Fibroblast of lung (primary cell): Measurements from ENCODE around the gene VANGL1. TPM values are rescaled to one million over a fixed set of nuclear protein-coding genes. Genes with fewer than 3 reads are reported as not detected.

Source experiments
- DNase-seq, 2 donors: peaks; one replicate each; pipeline versions ENCODE4 v3.0.0 to v3.0.0-alpha.2; 2010; ENCODE audit warnings: low read depth in 2 of 2
- H2AFZ ChIP-seq: 2 replicates; pipeline ENCODE4 v1.5.1; 2012; ENCODE audit warnings: low read length, control low read depth, inconsistent platforms
- H3K27ac ChIP-seq: 2 replicates; pipeline ENCODE4 v1.5.1; 2011; ENCODE audit warnings: low read length, control low read depth; ENCODE audit not compliant: insufficient read depth
- H3K27me3 ChIP-seq: 2 replicates; pipeline ENCODE4 v1.5.1; 2011; ENCODE audit warnings: mild to moderate bottlenecking, low read length; ENCODE audit not compliant: control insufficient read depth, insufficient read depth
- H3K36me3 ChIP-seq: 2 replicates; pipeline ENCODE4 v1.5.1; 2011; ENCODE audit warnings: low read length; ENCODE audit not compliant: control insufficient read depth, insufficient read depth
- H3K4me1 ChIP-seq: 2 replicates; pipeline ENCODE4 v1.5.1; 2011; ENCODE audit warnings: low read length; ENCODE audit not compliant: control insufficient read depth, insufficient read depth; ENCODE audit errors: extremely low read depth
- H3K4me2 ChIP-seq: 2 replicates; pipeline ENCODE4 v1.5.1; 2011; ENCODE audit warnings: low read length, control low read depth; ENCODE audit not compliant: insufficient read depth; ENCODE audit errors: extremely low read depth
- H3K4me3 ChIP-seq, 4 experiments: fragments of 200-600 bp in 1 of 4; sonication (generic) in 1 of 4; replicated peaks in 1 of 4; 2 replicates each; pipeline ENCODE4 v1.5.1; 2011 to 2016; ENCODE audit warnings: low read length in 4 of 4, low read depth in 3 of 4, mild to moderate bottlenecking in 3 of 4, control low read depth in 2 of 4, inconsistent platforms in 1 of 4, mixed read lengths in 1 of 4; ENCODE audit not compliant: insufficient read depth in 1 of 4; ENCODE audit errors: control extremely low read depth in 1 of 4
- H3K79me2 ChIP-seq: 2 replicates; pipeline ENCODE4 v1.5.1; 2012; ENCODE audit warnings: mild to moderate bottlenecking, low read length, inconsistent platforms; ENCODE audit not compliant: control insufficient read depth, insufficient read depth
- H3K9ac ChIP-seq: 2 replicates; pipeline ENCODE4 v1.5.1; 2011; ENCODE audit warnings: mild to moderate bottlenecking, low read length, control low read depth; ENCODE audit not compliant: insufficient read depth
- H3K9me3 ChIP-seq: 2 replicates; pipeline ENCODE4 v1.5.1; 2012; ENCODE audit warnings: low read depth, low read length; ENCODE audit not compliant: control insufficient read depth, insufficient read depth
- H4K20me1 ChIP-seq: 2 replicates; pipeline ENCODE4 v1.5.1; 2011; ENCODE audit warnings: low read length; ENCODE audit not compliant: control insufficient read depth, insufficient read depth; ENCODE audit errors: extremely low read depth
- CTCF ChIP-seq, 2 donors: IDR thresholded peaks in 1 of 2; conservative IDR thresholded peaks in 1 of 2; 1 replicate in 1 of 2; 2 replicates in 1 of 2; pipeline ENCODE4 v1.5.1; 2011 to 2012; ENCODE audit warnings: low read length in 2 of 2, control low read depth in 1 of 2, inconsistent platforms in 1 of 2, low read depth in 1 of 2, mild to moderate bottlenecking in 1 of 2
- EZH2 ChIP-seq: IDR thresholded peaks from 2 replicates; pipeline ENCODE4 v1.5.1; 2012; ENCODE audit warnings: low read length, control low read depth, mild to moderate bottlenecking; ENCODE audit errors: missing control alignments
- polyA plus RNA-seq, 2 donors: library from polyadenylated mRNA; depleted of rRNA in 1 of 2; stranded (reverse) in 1 of 2; unstranded in 1 of 2; fragments of >200 nt; gene quantifications; 2 replicates each; pipeline ENCODE4 v1.2.1, GENCODE V29; 2011 to 2012; ENCODE audit warnings: missing spikeins in 1 of 2
- total RNA-seq: library from RNA; depleted of rRNA; stranded (reverse); fragments of >200 nt; gene quantifications from 2 replicates; pipeline ENCODE4 v1.2.1, GENCODE V29; 2014

Gene VANGL1
- total and polyA plus RNA-seq, 2 donors (not counting 1 experiment from before 2014, with no cell fraction given) = 8.1 to 10.7 TPM

GRCh38 chr1:115744646-115745275 lies 103.0 kb downstream of the VANGL1 start:
- no peaks in the 10 kb centered on the region for H4K20me1 ChIP-seq
- no peak overlapping the region for H3K4me2 ChIP-seq
- no peak overlapping the region for H3K27ac ChIP-seq
- H3K4me3 ChIP-seq = no peak overlapping the region
- no peak for DNase-seq
- H3K27me3 ChIP-seq = peaks cover 7% of the 10 kb centered on the region
- H3K4me1 ChIP-seq = peaks cover 3% of the 10 kb centered on the region
- no peaks in the 10 kb centered on the region for H3K9me3 ChIP-seq
- TF ChIP-seq CTCF (conservative IDR thresholded peaks at IDR 0.05 in 1 of 2, IDR thresholded peaks at IDR 0.05 in 1 of 2; ENCODE audit: low read depth in 1 of 2, low read length in 2 of 2) (no peak), EZH2 (no peak)
- H3K79me2 ChIP-seq = no peaks in the 10 kb centered on the region
- no peak overlapping the region for H2AFZ ChIP-seq
- no peak overlapping the region for H3K9ac ChIP-seq
- no peaks in the 10 kb centered on the region for H3K36me3 ChIP-seq

GRCh38 chr1:115746021-115746690 lies 104.4 kb downstream of the VANGL1 start:
- H3K4me3 ChIP-seq = no peak overlapping the region
- H3K9me3 ChIP-seq = no peaks in the 10 kb centered on the region
- H3K9ac ChIP-seq = no peak overlapping the region
- peaks cover 4% of the 10 kb centered on the region for H3K27me3 ChIP-seq
- no peaks in the 10 kb centered on the region for H3K79me2 ChIP-seq
- H3K27ac ChIP-seq = no peak overlapping the region
- no peak overlapping the region for H3K4me2 ChIP-seq
- no peak overlapping the region for H2AFZ ChIP-seq
- peaks cover 3% of the 10 kb centered on the region for H3K4me1 ChIP-seq
- peak in 1 of 2 donors; percentile 41 for DNase-seq
- no peak for TF ChIP-seq CTCF (conservative IDR thresholded peaks at IDR 0.05 in 1 of 2, IDR thresholded peaks at IDR 0.05 in 1 of 2; ENCODE audit: low read depth in 1 of 2, low read length in 2 of 2)
- no peak for TF ChIP-seq EZH2
- H4K20me1 ChIP-seq = no peaks in the 10 kb centered on the region
- H3K36me3 ChIP-seq = no peaks in the 10 kb centered on the region

Other genes with a start within 250 kb of the VANGL1 start
- gene CASQ2, start 126.7 kb downstream of the VANGL1 start, total RNA-seq = not detected in 2 replicates
- 0.02 and 0.03 TPM in 2 replicates for gene CASQ2, start 126.7 kb downstream of the VANGL1 start, polyA plus RNA-seq
- gene NHLH2, start 199.2 kb downstream of the VANGL1 start, total RNA-seq = not detected in 2 replicates
- not detected in 2 replicates for gene NHLH2, start 199.2 kb downstream of the VANGL1 start, polyA plus RNA-seq